ENCODE data around the gene VAT1.
A peak's percentile ranks its signal among the peaks of the same experiment; 100 is the strongest.
"Not testable (repeated sequence)": the region's sequence is repeated elsewhere in the genome, so short reads cannot be mapped to it uniquely, and the experiment has no call there.

The VAT1 gene

GRCh38 chr17:43021741-43022512, at the start of gene VAT1:
TSS of gene VAT1 (minus strand) at chr17:43022385. CDS start at chr17:43022322, 63 bp downstream.
- peak; percentile 76 for DNase-seq

- no peak for DNase-seq
Observed at GRCh38 chr17:43070872-43071271, 48.7 kb upstream of the VAT1 start.

- no peak for DNase-seq
Observed at GRCh38 chr17:43070257-43070656, 48.1 kb upstream of the VAT1 start.

GRCh38 chr17:43069368-43069898, 47.2 kb upstream of the VAT1 start:
- DNase-seq, result no peak

GRCh38 chr17:43068570-43069367, 46.6 kb upstream of the VAT1 start:
- DNase-seq, result no peak

GRCh38 chr17:43062984-43063638, 40.9 kb upstream of the VAT1 start:
- no peak for DNase-seq

- no peak for DNase-seq
Observed at GRCh38 chr17:43056051-43056450, 33.9 kb upstream of the VAT1 start.

GRCh38 chr17:43053008-43053407, 30.8 kb upstream of the VAT1 start:
- DNase-seq, result not testable (repeated sequence)

GRCh38 chr17:43051969-43052368, 29.8 kb upstream of the VAT1 start:
- no peak for DNase-seq

- DNase-seq, result no peak
Observed at GRCh38 chr17:43044024-43044423, 21.8 kb upstream of the VAT1 start.

- no peak for DNase-seq
Observed at GRCh38 chr17:43043307-43043706, 21.1 kb upstream of the VAT1 start.

- DNase-seq, result no peak
Observed at GRCh38 chr17:43042025-43042628, 19.9 kb upstream of the VAT1 start.

- DNase-seq, result no peak
Observed at GRCh38 chr17:43040655-43041054, 18.5 kb upstream of the VAT1 start.

- no peak for DNase-seq
Observed at GRCh38 chr17:43039646-43040045, 17.5 kb upstream of the VAT1 start.

GRCh38 chr17:43034894-43035293, 12.7 kb upstream of the VAT1 start:
- no peak for DNase-seq

GRCh38 chr17:43033948-43034881, 12.0 kb upstream of the VAT1 start:
- DNase-seq, result no peak

- DNase-seq, result no peak
Observed at GRCh38 chr17:43031666-43032065, 9.5 kb upstream of the VAT1 start.

GRCh38 chr17:43030137-43030767, 8.1 kb upstream of the VAT1 start:
- no peak for DNase-seq

GRCh38 chr17:43028221-43028861, 6.2 kb upstream of the VAT1 start:
- DNase-seq, result no peak
